Parathyroid adenoma (tissue), 2 donors: ENCODE results near the gene FBXW7.

ENCODE experiments used
- H2AFZ ChIP-seq: fragments of 300-600 bp; sonication (generic); one replicate; pipeline ENCODE4 v1.7.0; 2017; ENCODE audit warnings: antibody characterized with exemption, mild to moderate bottlenecking
- H3K27ac ChIP-seq: fragments of 300-600 bp; sonication (generic); one replicate; pipeline ENCODE4 v1.7.0; 2017
- H3K27me3 ChIP-seq: fragments of 300-600 bp; sonication (generic); one replicate; pipeline ENCODE4 v1.7.0; 2017; ENCODE audit warnings: low read length; ENCODE audit not compliant: control insufficient read depth, insufficient read depth
- H3K36me3 ChIP-seq: fragments of 300-600 bp; sonication (generic); one replicate; pipeline ENCODE4 v1.7.0; 2017; ENCODE audit warnings: low read length; ENCODE audit not compliant: control insufficient read depth, insufficient read depth
- H3K4me1 ChIP-seq: fragments of 300-600 bp; sonication (generic); one replicate; pipeline ENCODE4 v1.7.0; 2017; ENCODE audit warnings: control low read depth
- H3K4me2 ChIP-seq: fragments of 300-600 bp; sonication (generic); one replicate; pipeline ENCODE4 v1.7.0; 2017; ENCODE audit warnings: low read length
- H3K4me3 ChIP-seq: fragments of 300-600 bp; sonication (generic); one replicate; pipeline ENCODE4 v1.7.0; 2017; ENCODE audit warnings: low read depth, low read length
- H3K79me2 ChIP-seq: fragments of 300-600 bp; sonication (generic); one replicate; pipeline ENCODE4 v1.7.0; 2017; ENCODE audit warnings: control low read depth
- H3K9ac ChIP-seq: fragments of 300-600 bp; sonication (generic); one replicate; pipeline ENCODE4 v1.7.0; 2017; ENCODE audit warnings: mild to moderate bottlenecking
- H3K9me3 ChIP-seq: fragments of 300-600 bp; sonication (generic); one replicate; pipeline ENCODE4 v1.7.0; 2017; ENCODE audit warnings: low read length; ENCODE audit not compliant: control insufficient read depth
- TF ChIP-seq, protein P1 (sequence below): fragments of 300-600 bp; sonication (generic); IDR thresholded peaks from one replicate; pipeline ENCODE4 v1.7.0; 2017; ENCODE audit warnings: antibody characterized with exemption, mild to moderate bottlenecking
- donor health status: primary hyperparathyroidism.

The FBXW7 gene

DNA sequence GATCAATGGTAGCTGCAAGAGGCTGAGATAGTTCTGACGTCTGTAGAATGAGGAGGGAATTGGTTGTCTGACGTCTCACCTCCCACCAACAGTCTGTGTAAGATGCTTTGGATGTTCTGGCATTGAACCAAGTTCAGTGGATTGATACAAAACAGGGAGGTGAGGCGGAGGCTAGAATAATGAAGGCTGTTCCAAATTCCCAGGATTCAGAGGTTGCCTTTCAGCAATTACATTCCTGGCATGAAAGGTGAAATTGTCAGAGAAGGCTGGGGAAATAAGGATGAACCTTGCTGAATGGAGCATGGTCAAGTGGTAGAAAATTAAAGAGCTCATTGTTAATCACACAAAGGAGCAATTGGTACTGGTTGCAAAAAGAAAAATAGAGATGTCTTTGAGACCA is 241.6 kb downstream of the FBXW7 start:
- H3K9ac ChIP-seq: no peak overlapping the region
- TF ChIP-seq, protein P1, sequence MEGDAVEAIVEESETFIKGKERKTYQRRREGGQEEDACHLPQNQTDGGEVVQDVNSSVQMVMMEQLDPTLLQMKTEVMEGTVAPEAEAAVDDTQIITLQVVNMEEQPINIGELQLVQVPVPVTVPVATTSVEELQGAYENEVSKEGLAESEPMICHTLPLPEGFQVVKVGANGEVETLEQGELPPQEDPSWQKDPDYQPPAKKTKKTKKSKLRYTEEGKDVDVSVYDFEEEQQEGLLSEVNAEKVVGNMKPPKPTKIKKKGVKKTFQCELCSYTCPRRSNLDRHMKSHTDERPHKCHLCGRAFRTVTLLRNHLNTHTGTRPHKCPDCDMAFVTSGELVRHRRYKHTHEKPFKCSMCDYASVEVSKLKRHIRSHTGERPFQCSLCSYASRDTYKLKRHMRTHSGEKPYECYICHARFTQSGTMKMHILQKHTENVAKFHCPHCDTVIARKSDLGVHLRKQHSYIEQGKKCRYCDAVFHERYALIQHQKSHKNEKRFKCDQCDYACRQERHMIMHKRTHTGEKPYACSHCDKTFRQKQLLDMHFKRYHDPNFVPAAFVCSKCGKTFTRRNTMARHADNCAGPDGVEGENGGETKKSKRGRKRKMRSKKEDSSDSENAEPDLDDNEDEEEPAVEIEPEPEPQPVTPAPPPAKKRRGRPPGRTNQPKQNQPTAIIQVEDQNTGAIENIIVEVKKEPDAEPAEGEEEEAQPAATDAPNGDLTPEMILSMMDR: no peak
- H3K4me2 ChIP-seq: no peak overlapping the region
- H3K36me3 ChIP-seq: no peaks in the 10 kb centered on the region
- no peaks in the 10 kb centered on the region for H3K27me3 ChIP-seq
- no peaks in the 10 kb centered on the region for H3K9me3 ChIP-seq
- no peak overlapping the region for H3K27ac ChIP-seq
- no peaks in the 10 kb centered on the region for H3K79me2 ChIP-seq
- no peak overlapping the region for H3K4me3 ChIP-seq
- H2AFZ ChIP-seq: no peak overlapping the region
- no peaks in the 10 kb centered on the region for H3K4me1 ChIP-seq

DNA sequence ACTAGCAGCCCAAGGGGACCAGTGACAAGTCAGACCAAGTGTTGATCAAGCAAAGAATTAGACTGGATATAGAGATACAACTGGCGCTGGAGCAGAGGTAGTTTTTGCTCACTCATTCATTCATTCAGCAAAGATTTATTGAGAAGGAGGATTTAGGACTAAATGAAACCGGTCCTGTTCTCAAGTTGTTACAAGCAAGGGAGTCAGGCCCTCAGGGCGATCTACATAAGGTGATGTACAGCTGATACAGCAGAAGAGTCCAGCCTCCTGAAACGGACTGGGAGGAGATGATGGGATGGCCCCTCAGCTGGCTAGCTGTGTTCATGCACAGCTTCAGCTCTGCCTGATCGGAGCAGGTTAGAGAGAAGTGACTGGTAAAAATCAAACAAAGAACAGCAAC is 242.4 kb downstream of the FBXW7 start:
- H3K4me1 ChIP-seq: no peaks in the 10 kb centered on the region
- H3K36me3 ChIP-seq: no peaks in the 10 kb centered on the region
- no peak overlapping the region for H3K27ac ChIP-seq
- no peaks in the 10 kb centered on the region for H3K9me3 ChIP-seq
- TF ChIP-seq, protein P1: no peak
- H2AFZ ChIP-seq: no peak overlapping the region
- no peak overlapping the region for H3K4me3 ChIP-seq
- no peak overlapping the region for H3K4me2 ChIP-seq
- no peaks in the 10 kb centered on the region for H3K79me2 ChIP-seq
- H3K9ac ChIP-seq: no peak overlapping the region
- no peaks in the 10 kb centered on the region for H3K27me3 ChIP-seq

DNA sequence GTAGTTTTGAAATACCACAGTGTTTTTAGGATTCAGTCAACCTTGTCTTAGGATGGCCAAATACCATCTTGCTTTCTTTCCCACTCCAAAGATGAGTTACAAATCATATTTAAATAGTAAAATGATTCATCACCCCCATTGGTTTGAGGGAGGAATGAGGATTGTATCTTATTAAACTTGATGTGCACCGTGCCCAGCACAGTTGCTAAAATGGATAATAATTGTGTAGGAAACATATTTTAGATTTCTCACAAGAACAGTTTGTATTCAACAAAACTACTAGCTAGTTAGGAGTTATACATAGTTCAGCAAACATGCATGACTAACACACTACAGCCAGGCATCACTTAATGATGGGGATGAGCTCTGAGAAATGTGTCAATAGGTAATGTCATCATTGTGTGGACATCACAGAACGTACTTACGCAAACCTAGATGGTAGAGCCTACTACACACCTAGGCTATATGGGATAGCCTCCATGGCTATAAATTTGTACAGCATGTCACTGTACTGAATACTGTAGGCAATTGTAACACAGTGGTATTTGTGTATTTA is 245.4 kb downstream of the FBXW7 start:
- Histone ChIP-seq H2AFZ (no peak overlapping the region), H3K36me3 (no peaks in the 10 kb centered on the region), H3K27me3 (no peaks in the 10 kb centered on the region), H3K4me3 (no peak overlapping the region), H3K9me3 (no peaks in the 10 kb centered on the region), H3K27ac (no peak overlapping the region), H3K79me2 (no peaks in the 10 kb centered on the region), H3K4me2 (no peak overlapping the region), H3K4me1 (no peaks in the 10 kb centered on the region), H3K9ac (no peak overlapping the region)
- TF ChIP-seq, protein P1: no peak

GRCh38 chr4:152289941-152290340 is 246.0 kb downstream of the FBXW7 start:
- no peaks in the 10 kb centered on the region for H3K79me2 ChIP-seq
- no peak overlapping the region for H3K9ac ChIP-seq
- no peak overlapping the region for H3K27ac ChIP-seq
- no peaks in the 10 kb centered on the region for H3K4me1 ChIP-seq
- H3K4me2 ChIP-seq: no peak overlapping the region
- H3K4me3 ChIP-seq: no peak overlapping the region
- H2AFZ ChIP-seq: no peak overlapping the region
- no peaks in the 10 kb centered on the region for H3K27me3 ChIP-seq
- TF ChIP-seq, protein P1: no peak
- H3K9me3 ChIP-seq: no peaks in the 10 kb centered on the region
- no peaks in the 10 kb centered on the region for H3K36me3 ChIP-seq

DNA sequence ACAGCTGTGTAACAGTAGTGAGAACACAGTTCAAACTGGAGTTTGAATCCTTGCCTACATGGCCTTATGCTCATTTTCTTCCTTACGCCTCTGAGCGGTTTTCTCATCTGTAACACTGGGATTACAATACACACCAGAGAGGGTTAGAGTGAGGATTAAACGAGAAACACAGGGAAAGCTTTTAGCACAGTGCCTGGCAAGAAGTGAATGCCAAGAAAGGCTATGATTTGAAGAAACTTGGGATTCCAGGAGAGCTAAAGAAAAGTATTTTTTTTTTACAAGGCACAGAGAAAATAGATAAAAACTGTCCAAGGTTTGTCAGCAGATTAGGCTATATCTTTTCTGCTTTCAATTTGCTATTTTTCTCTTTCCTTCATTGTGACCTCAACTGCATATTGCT is 246.4 kb downstream of the FBXW7 start:
- no peaks in the 10 kb centered on the region for H3K27me3 ChIP-seq
- no peaks in the 10 kb centered on the region for H3K79me2 ChIP-seq
- no peaks in the 10 kb centered on the region for H3K4me1 ChIP-seq
- TF ChIP-seq, protein P1: no peak
- H3K36me3 ChIP-seq: no peaks in the 10 kb centered on the region
- no peak overlapping the region for H3K27ac ChIP-seq
- H3K9ac ChIP-seq: no peak overlapping the region
- no peaks in the 10 kb centered on the region for H3K9me3 ChIP-seq
- no peak overlapping the region for H2AFZ ChIP-seq
- H3K4me2 ChIP-seq: no peak overlapping the region
- no peak overlapping the region for H3K4me3 ChIP-seq
